ENCODE data around the gene PPP2R2B. TPM values are rescaled to one million over a fixed set of nuclear protein-coding genes. Genes with fewer than 3 reads are reported as not detected.
"Not testable (repeated sequence)": the region's sequence is repeated elsewhere in the genome, so short reads cannot be mapped to it uniquely, and the experiment has no call there.

The PPP2R2B gene
- total RNA-seq, 1 donor from 2014 or later, result 1.3 TPM

DNA sequence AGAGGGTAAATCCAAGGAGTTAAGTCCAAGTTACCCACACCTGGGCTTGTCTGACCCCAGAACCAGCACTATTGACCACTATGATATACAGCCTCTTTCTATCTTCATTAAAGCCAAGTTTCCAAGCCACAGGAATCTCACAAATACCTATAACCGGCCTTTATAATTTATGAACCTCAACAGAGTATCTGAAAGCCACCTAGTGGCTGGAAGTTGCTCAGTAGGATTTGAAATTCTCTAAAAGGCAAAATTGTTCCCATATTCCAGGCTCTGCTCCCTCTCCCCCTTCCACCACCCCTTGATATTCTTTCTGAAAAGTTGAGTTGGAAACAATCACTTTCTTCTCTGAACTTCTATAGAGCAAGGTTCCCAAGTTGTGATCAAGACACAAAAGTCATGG, 256.2 kb downstream of the PPP2R2B start:
- intact Hi-C loops (cut with micrococcal nuclease), result loop anchor here (5.0 kb wide), 1 partner anchor 90 kb away; no protein-coding TSS in a partner anchor

DNA sequence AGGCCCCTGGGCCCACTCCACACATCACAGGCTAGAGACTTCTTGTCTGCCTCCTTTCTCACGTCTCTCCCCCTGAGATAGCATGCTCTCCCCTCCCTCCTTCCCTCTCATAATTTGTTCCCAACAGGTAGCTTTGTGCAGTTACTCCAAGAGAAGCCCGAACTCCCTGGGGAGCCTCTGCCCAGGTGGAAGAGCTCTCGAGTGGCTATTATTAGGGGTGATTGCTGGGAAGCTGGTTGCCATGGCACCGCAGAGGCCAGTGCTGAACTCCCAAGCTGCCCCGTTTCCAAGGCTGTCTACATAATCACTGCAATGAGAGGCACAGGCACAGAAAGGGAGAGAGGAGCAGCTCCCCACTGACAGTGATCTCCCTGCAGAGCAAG, 257.9 kb downstream of the PPP2R2B start:
- intact Hi-C loops (cut with micrococcal nuclease), result loop anchor here (1.0 to 5.0 kb wide), 2 partner anchors 19 to 88 kb away; no protein-coding TSS in a partner anchor

DNA sequence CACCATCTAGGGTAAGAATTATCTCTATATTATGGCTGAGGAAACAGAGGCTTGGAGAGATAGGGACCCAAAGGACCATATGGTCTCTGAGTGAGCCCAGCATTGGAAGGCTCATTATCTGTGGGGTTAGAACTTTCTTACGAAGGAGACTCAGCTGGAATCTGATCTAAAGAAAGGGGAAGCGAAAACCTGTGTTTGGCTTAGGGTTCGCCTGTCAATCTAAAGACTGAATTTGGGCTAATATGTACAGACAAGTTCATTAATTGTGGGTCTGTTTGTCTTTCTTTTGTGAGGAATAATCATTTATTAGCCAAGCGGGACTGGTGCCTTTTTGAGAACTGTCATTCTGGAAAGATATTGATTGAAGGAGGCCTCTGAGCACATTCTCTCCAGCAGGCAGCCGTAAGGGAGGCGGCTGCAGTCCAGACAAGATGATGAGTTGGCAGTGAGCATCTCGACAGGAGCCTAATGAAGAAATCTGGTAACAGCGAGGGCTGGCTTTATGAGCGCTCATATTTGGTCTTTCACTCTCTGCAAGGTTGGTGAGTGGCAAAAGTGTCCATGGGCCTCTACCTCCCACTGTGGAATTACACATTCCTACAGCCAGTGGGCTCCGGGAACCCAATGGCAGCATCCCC, 258.4 kb downstream of the PPP2R2B start:
- intact Hi-C loops (cut with micrococcal nuclease), result loop anchor here (5.0 kb wide), 1 partner anchor 88 kb away; no protein-coding TSS in a partner anchor

DNA sequence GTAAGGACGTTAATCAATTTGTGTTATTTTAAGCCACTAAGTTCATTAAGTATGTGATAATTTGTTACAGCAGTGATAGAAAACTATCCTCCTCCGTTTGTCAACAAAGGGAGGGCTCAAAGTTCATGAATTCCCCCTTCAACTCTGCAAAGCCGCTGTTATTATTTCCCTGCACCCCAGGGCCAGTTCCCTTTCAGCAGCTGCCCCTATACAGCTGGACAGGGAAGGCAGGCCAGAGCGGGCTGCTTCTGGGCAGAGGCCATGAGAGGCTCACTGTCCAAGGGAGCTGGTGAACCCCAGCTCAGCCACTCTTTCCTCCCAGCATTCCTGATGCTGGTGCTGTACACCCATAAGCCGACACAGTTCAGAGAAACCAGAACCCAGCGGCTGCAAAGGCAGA, 260.1 kb downstream of the PPP2R2B start:
- intact Hi-C loops (cut with micrococcal nuclease), result no loop called here

DNA sequence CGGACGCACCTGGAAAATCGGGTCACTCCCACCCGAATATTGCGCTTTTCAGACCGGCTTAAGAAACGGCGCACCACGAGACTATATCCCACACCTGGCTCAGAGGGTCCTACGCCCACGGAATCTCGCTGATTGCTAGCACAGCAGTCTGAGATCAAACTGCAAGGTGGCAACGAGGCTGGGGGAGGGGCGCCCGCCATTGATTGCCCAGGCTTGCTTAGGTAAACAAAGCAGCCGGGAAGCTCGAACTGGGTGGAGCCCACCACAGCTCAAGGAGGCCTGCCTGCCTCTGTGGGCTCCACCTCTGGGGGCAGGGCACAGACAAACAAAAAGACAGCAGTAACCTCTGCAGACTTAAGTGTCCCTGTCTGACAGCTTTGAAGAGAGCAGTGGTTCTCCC, 268.8 kb downstream of the PPP2R2B start:
- intact Hi-C loops (cut with micrococcal nuclease), result not testable (repeated sequence)

DNA sequence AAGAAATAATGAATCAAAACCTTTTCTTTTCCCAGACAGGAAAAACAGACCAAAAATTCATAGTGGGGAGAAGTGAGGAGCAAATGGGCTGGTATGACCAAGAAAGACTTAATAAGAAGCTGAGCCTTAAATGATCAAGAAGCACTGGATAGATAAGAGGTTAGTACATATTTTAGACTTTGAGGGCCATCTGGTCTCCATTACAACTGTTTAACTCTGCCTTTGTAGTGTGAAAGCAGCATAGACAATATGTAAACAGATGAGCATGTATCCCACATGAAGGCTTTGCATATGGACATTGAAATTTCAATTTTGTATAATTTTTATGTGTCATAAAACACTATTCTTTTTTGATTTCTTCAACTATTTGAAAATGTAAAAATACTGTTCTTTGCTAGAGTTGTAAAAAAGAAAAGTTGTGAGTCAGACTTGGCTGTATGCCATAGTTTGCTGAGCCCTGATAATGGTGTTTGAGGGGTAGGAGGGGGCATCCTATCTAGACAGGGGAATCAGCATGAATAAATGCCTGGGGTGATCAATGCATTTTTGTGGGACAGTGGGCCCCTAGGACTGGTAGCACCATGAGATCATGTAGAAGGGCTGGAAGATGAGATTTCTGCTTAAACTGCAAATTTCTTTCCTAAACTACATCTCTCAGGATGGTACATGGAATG, 270.8 kb downstream of the PPP2R2B start:
- intact Hi-C loops (cut with micrococcal nuclease), result no loop called here

DNA sequence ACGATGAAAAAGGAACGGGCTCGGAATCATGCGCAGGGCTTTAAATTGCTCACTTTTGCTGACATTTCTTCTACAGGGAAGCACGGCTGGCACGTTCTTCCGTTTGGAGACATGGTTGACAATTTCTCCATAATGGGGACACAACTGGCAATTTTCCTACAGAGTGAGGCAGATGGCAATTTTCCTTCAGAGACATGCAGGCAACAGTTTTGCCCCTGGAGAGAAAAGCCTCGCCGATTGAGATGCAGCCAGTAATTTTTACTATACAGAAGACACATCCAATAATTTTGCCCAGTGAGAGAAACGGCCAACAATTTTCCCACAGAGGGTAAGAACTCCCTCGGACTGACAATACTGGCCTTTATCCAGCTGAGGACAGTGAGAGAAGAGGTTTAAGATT, 271.7 kb downstream of the PPP2R2B start:
- intact Hi-C loops (cut with micrococcal nuclease), result no loop called here

DNA sequence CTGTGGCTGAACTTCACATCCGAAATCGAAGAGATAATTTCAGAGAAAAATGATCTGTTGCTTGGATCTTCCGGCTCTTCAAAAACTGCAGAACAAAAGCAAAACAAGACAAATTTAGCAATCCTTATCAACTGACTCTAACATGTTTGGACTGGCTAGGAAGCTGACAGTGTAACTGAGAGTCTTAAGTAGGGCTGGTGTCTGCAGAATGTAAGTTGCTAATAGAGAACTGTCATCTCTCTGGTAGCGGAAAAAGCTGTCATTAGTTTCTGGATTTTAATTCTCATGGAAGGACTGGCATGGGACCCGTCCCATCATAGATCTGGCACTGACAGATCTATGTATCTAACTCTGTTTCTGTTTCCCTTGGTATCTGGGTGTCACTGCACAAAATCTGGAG, 278.2 kb downstream of the PPP2R2B start:
- intact Hi-C loops (cut with micrococcal nuclease), result no loop called here

DNA sequence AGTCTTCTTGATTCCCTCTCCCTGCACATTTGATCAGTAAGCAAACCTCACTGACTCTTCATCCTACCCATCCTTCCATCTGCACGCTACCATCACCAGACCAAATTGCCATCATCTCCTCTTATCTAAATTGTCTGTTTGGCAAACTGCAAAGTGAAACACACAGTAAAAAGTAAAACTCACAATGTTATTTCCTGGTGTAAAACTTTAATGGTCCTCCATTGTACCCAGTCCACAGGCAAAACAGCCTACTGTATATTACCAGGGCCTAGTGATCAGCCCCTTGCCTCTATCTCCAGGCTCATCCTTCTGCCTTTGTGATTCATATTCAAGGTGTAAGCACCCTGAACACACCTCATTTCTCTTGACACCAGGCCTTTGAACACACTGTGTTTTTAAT, 279.3 kb downstream of the PPP2R2B start:
- intact Hi-C loops (cut with micrococcal nuclease), result no loop called here

DNA sequence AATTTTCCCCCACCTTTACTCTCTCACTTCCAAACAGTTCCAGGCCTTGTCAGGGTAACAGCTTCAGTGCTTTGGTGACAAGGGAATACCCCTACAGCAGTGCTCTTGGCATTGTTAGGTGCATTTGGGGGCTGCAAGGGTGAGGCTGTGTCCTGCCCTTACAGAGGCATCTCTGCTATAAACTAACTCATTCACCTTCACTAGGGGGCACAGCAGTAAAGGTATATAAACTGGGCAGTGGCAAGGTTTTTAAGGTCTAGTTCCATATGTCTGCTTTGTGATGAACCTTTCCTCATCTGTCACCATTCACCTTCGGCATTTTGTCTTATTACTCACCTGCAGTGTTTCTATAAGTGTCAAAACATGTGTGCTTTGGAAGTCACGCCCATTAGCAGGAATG, 283.5 kb downstream of the PPP2R2B start:
- intact Hi-C loops (cut with micrococcal nuclease), result no loop called here

DNA sequence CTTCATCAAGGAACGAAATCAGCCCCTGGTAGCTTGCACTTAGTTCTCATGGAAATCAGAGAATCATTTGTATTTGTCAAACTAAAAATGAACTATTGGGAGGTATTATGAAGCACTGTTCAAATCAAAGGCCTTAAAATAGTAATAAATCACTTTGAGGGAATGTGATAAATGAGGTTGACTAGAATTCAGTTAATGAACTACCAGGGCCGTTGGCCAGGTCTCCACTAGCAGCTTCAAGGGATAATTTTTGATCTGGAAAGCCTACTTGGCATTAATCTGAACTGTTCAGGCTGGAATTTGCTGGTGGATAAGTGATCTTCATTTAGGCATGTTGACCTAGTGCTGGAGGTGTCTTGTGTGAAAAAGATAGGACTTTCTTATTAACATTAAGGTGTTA, 286.2 kb downstream of the PPP2R2B start:
- intact Hi-C loops (cut with micrococcal nuclease), result no loop called here

DNA sequence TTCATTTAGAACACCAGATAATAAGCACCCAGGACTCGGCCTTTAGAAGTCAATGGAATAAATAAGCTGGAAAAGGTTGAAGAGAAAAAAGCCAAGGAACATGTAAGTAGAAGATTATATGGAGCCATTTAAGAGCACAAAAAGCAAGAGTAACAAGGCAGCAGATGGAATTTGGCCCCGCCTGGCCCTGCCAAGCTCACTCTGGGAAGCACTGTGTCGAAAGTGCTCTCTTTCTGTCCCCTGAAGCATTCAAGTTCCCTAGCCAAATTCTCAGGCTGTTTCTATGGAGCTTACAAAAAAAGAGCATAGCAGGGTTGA, 289.6 kb downstream of the PPP2R2B start:
- intact Hi-C loops (cut with micrococcal nuclease), result no loop called here

DNA sequence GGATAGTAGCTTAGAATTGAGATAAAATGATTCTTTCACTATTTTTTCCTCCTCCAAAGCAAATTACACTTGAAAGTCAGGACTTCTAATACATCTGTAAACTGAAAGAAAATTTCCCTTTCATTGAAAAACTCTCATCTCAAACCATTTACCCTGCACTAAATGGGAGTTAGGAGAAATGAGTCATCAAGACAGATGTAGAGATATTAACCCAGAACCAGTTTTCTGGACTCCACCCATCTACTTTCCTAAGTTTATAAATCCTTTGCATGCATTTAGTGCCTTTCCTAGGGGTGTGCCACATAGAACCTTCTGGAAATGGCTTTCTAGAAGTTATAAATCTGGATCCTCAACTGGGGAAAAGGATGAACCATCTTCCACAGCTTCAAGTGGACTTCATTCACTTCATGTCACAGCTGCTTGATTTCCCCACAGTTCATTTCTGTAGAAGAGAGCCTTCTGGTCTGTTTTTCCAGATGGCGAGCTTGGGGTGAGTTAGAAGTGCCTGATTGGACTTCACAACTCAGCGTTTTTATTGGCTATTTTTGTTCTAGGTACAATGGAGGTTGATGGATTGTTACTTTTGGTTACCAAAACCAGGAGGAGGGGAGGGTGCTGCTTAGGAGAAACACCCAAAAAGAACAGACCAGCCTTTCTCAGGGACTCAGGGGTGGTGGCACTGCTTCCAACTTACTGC, 290.1 kb downstream of the PPP2R2B start:
- intact Hi-C loops (cut with micrococcal nuclease), result no loop called here

DNA sequence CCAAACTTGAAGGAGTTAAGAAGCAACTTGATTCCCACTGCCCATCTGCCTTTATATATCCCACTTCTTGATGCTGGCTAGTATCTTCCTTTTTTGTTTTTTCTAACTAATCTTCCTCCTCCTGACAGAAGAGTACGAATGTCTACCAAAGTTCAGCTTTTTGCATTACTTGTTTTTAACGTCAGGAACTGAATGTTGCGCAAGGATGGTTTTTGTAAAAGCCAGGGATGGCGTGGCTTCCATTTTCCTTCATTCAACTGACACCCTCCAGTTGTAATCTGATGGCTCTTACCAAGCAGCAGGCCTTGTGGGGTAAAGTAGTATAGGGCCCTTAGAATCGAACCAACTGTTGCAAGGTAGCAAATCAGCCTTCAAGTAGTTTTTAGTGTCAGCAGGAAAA, 291.8 kb downstream of the PPP2R2B start:
- intact Hi-C loops (cut with micrococcal nuclease), result no loop called here

DNA sequence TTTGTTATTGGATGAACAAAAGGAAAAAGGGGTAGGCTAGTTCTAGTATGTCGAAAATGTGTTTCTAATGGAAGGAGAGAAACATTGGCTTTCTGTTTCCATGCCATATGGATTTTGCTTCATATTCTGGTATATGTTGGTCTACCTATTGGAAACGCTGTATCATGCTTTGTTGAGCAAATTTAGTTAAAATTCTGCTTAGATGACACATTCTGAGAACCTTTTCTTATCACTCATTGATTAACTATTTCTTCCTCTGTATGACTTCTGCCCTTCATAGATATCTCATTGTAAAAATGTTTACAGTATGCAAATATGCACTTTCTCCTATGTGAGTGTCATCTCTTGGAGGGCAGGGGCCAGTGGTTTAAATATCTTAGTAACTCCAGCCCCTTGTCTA, 293.8 kb downstream of the PPP2R2B start:
- intact Hi-C loops (cut with micrococcal nuclease), result no loop called here

DNA sequence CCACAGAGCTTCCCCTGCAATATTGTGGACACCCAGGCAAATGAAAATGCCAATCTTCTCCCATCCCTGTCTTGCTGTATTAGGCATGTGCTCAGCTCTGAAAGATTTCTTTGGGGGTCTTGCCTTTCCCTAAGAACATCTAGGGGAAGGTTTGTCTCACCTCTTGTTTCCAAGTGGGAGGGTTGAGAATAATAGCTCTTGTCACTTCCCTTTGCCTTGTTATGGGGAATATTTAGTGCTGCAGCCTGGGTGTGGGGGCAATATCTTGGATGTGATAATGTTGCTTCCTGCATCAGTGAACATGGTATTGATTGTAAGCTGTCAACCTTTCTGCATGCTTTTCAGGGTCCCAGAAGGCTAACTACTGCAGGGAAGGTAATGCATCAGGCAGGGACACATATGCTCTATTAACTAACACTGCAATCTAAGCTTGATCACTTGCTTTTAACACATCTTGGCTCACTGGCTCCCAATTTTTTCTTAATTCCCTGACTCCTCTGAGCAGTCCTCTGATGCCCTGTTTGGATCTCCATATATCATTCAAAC, 296.4 kb downstream of the PPP2R2B start:
- intact Hi-C loops (cut with micrococcal nuclease), result no loop called here

DNA sequence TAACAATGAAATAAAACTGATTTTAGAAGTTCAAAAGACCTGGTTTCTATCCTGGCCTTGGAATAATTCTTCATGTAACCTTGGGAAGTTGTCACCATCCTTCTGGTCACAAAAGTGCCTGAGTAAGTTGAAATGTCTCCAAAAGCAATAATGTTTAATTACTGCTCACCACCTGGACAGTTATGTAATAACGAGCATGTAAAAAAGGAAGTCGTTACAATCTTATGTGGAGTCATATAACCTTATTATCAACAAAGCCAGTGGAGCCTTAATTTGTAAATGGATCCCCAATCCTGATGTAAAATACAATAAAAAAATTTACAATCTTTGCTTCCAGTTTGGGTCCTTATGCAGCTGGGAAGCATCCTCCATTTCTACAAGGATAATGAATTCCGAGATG, 298.3 kb downstream of the PPP2R2B start:
- intact Hi-C loops (cut with micrococcal nuclease), result no loop called here

DNA sequence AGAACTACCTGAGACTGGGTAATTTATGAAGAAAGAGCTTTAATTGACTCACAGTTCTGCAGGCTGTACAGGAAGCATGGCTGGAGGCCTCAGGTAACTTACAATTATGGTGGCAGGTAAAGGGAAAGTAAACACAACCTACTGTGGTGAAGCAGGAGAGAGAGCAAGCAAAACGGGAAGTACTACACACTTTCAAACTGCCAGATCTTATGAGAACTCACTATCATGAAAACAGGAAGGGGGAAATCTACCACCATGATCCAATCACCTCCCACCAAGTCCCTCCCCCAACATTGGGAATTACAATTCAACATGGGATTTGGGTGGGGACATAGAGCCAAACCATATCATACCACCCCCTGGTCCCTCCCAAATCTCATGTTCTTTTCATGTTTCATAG, 303.8 kb downstream of the PPP2R2B start:
- intact Hi-C loops (cut with micrococcal nuclease), result no loop called here

DNA sequence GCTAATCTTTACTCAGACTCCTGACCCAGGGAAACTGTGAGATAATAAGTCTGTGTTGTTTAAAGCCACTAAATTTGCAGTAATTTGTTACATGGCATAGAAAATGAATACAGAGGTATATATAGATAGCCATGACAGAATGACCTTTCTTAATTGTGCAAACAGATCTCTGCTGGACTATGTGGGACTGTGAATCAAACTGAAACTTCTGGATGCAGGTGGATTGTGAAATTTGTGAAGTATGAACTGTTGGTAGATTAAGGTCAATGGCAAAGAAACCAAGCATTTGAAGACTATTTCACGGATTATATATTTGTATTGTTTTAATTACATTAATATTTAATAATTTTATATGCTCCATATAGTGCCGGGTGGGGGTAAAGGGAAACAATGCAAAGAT, 310.4 kb downstream of the PPP2R2B start:
- intact Hi-C loops (cut with micrococcal nuclease), result no loop called here

DNA sequence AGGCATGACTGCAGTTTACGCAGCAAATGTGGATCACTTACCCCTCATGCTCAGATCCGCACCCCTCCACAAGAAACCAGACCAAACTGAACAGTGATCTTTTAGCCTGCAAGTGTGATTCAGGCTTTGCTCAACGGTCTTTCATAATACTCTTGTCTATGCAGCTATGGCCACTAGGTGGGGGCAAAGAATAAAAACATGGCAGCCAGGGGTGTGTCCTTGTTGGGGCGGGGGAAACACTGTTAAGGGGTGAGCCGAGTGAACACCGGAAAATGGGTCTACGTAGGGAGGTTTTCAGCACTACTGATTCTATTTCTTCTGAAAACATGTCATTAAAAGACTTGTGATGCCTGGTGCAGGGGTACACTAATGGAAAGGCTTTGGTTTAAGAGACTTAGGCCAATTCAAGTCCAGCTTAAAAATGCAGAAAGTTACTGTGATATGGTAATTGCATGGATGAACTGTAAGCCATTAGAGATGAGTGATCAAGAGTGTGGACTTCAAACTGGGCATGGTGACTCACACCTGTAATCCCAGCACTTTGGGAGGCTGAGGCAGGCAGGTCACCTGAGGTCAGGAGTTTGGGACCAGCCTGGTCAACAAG, 312.7 kb downstream of the PPP2R2B start:
- intact Hi-C loops (cut with micrococcal nuclease), result loop anchor here (1.0 kb wide), 2 partner anchors 400 to 622 kb away; no protein-coding TSS in a partner anchor

DNA sequence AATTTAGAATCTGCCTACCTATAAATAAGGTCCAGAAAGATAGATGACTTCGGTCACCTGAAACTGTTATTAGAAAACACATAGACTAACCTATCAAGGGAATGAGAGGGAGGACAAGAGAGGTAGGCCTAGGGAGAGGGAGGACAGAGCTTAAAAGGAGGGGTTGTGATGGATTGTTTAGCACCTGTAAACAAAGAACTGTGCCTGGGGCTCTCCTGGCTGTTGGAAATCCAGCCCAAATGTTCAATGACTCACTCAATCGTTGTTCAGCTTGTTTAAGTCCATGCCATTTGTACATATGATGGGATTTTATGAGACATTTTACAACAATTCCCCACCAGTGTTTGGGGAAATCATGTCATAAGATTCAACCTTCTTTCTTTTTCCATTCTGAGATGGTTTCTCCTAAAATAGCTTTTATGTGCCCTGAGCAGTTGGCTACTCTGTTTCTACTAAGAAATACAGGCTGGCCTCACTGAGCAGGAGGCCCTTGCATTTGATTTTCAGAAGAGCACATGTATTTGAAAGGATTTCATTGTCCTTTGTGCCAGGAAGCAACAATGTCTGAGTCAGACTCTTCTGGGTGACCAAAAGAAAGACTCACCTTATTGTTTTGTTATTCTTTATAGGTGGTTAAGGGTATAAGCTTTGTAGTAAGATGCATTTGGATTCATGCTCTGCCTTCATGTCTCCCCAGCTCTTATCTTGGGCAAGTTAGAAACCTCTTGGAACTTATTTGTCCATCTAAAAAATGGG, 314.4 kb downstream of the PPP2R2B start:
- intact Hi-C loops (cut with micrococcal nuclease), result no loop called here

Data from T-helper 1 cell treated with Interleukin-12 subunit alpha and Interleukin-12 subunit beta and Interleukin-4 antibody, amounts not matched to agents 30 ng/mL and 1 ng/mL, for 36 hours (primary cell).